HFFc6 (cell line): ENCODE results near the gene CALCR. TPM values are rescaled to one million over a fixed set of nuclear protein-coding genes. Genes with fewer than 3 reads are reported as not detected.

ENCODE experiments used
- DNase-seq: peaks from one replicate; pipeline ENCODE4 v3.0.0-alpha.2; 2018
- H3K27ac Mint-ChIP-seq: 2 replicates; pipeline ENCODE4 v1.8.0; 2020; ENCODE audit warnings: mild to moderate bottlenecking, mixed read lengths
- H3K27me3 Mint-ChIP-seq: 2 replicates; pipeline ENCODE4 v1.8.0; 2021; ENCODE audit warnings: mild to moderate bottlenecking, moderate library complexity, mixed read lengths; ENCODE audit not compliant: insufficient read depth
- H3K36me3 Mint-ChIP-seq: 2 replicates; pipeline ENCODE4 v1.8.0; 2021; ENCODE audit warnings: low read depth, mixed read lengths
- H3K4me1 Mint-ChIP-seq: 2 replicates; pipeline ENCODE4 v1.8.0; 2020; ENCODE audit warnings: low read depth, mixed read lengths
- H3K4me3 Mint-ChIP-seq: 2 replicates; pipeline ENCODE4 v1.8.0; 2020; ENCODE audit warnings: mild to moderate bottlenecking, moderate library complexity, mixed read lengths
- H3K9me3 Mint-ChIP-seq: 2 replicates; pipeline ENCODE4 v1.8.0; 2020; ENCODE audit warnings: mild to moderate bottlenecking, mixed read lengths
- total RNA-seq, 6 experiments: library from RNA; stranded (reverse); fragmentation: NEBNext Ultra II Directional; extraction: Animal tissue kit (Norgen Biotek cat#: 25700); gene quantifications; 2 replicates in 1 of 6; 3 replicates in 5 of 6; pipeline ENCODE4 v1.2.3, GENCODE V29; 2021
- TF ChIP-seq, protein P1 (sequence below): fragments of 200-600 bp; sonication (generic); IDR thresholded peaks from 2 replicates; pipeline ENCODE4 v1.5.0; 2021; ENCODE audit warnings: antibody characterized with exemption, mild to moderate bottlenecking

The CALCR gene
- total RNA-seq, 6 experiments from 2014 or later: not detected

DNA sequence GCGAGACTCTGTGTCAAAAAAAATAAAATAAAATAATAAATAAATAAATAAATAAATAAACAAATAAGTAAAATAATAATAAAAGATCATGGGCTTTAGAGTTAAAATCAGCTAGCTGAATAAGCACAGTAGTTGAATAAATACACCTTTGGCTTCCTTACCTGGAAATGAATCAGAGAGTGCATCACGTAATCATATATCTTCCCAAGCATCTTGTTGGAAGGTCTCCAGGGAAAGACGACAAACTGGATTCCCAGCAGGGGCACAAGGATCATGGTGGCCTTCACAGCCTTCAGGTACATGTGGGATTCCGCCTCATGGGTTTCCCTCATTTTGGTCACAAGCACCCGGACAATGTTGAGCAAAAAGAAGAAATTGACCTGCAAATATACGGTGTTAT is 138.7 kb downstream of the CALCR start:
- H3K4me3 Mint-ChIP-seq: no peak overlapping the region
- H3K9me3 Mint-ChIP-seq: no peaks in the 10 kb centered on the region
- H3K4me1 Mint-ChIP-seq: no peaks in the 10 kb centered on the region
- H3K27ac Mint-ChIP-seq: no peak overlapping the region
- TF ChIP-seq, protein P1, sequence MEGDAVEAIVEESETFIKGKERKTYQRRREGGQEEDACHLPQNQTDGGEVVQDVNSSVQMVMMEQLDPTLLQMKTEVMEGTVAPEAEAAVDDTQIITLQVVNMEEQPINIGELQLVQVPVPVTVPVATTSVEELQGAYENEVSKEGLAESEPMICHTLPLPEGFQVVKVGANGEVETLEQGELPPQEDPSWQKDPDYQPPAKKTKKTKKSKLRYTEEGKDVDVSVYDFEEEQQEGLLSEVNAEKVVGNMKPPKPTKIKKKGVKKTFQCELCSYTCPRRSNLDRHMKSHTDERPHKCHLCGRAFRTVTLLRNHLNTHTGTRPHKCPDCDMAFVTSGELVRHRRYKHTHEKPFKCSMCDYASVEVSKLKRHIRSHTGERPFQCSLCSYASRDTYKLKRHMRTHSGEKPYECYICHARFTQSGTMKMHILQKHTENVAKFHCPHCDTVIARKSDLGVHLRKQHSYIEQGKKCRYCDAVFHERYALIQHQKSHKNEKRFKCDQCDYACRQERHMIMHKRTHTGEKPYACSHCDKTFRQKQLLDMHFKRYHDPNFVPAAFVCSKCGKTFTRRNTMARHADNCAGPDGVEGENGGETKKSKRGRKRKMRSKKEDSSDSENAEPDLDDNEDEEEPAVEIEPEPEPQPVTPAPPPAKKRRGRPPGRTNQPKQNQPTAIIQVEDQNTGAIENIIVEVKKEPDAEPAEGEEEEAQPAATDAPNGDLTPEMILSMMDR: no peak
- H3K27me3 Mint-ChIP-seq: peaks cover 11% of the 10 kb centered on the region; the same call in 1 of the 2 replicates
- DNase-seq: no peak
- no peaks in the 10 kb centered on the region for H3K36me3 Mint-ChIP-seq

DNA sequence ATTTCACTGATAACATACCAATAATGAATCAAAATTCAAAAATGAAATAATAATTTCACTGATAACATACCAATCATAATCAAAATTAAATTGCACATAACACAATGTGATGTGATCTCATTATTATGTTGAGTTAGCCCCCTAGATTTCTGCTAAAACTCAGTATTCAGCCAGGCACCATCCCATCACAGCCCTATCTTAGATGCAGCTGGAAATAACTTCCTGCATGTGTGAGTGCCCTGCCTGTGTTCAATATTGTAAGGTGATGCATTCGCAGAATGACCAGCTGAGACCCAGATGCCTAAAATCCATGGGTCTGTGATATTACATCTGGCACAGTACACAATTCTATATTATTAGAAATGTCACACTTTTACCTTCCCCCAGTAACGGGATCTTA is 142.4 kb downstream of the CALCR start:
- Mint-ChIP-seq H3K9me3 (no peaks in the 10 kb centered on the region), H3K4me1 (no peaks in the 10 kb centered on the region), H3K36me3 (no peaks in the 10 kb centered on the region), H3K4me3 (no peak overlapping the region), H3K27me3 (peaks cover 14% of the 10 kb centered on the region; the same call in 1 of the 2 replicates), H3K27ac (no peak overlapping the region)
- TF ChIP-seq, protein P1: no peak
- DNase-seq: no peak

DNA sequence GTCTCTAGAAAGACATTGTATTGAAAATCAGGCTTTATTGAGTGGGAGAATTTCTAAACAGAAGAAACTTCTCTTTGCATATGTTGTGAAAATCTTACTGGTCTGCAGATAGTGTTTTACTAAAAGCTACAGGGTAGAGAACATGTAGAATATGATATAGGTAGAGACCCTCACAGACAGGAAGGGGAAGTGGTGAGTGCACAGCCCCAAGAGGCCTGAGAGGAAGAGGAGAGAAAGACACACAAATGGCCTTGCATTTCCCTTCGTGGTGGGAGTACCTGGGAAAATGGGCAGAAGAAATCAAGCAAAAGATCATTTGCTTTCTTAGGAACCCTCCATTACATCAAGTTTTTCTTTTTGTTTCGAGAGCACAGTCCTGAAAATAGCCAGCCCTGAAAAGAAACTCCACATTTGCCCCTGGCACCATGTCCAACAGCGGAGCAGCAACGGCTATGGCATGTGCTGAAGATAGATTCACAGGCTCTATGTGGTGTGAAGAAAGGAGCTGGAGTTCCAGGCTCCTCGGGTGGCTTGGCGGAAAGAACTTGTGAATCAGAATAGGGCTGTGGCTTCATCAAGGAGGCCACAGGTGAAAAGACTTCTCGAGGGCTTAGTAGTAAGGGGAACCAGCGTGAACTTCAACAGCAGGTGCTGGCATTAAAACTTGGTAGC is 143.5 kb downstream of the CALCR start:
- Mint-ChIP-seq H3K4me3 (no peak overlapping the region), H3K4me1 (no peaks in the 10 kb centered on the region), H3K9me3 (no peaks in the 10 kb centered on the region), H3K27ac (no peak overlapping the region), H3K36me3 (no peaks in the 10 kb centered on the region), H3K27me3 (peaks cover 20% of the 10 kb centered on the region; the same call in 1 of the 2 replicates)
- DNase-seq: no peak
- TF ChIP-seq, protein P1: no peak

DNA sequence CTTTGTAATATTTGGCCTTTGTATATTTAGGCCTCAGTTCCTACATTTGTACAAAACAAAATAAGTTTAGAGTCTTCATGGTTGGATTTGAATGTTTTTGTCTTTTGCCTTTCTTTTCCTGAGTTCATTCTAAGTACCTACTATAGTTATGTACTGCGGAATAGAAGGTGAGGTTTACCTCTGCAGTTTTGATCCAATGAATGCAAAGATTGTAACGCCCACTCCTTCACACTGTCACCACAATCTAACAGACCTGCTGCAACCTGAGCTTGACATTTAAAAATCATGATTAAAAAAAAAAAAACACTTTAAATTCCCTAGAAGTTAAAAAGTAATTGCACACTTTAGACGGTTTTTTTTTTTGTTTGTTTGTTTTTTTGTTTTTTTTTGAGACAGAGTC is 145.0 kb downstream of the CALCR start:
- Mint-ChIP-seq H3K36me3 (no peaks in the 10 kb centered on the region), H3K4me3 (no peak overlapping the region), H3K27ac (no peak overlapping the region), H3K4me1 (no peaks in the 10 kb centered on the region), H3K9me3 (no peaks in the 10 kb centered on the region), H3K27me3 (peaks cover 21% of the 10 kb centered on the region; the same call in 1 of the 2 replicates)
- no peak for DNase-seq
- TF ChIP-seq, protein P1: no peak

DNA sequence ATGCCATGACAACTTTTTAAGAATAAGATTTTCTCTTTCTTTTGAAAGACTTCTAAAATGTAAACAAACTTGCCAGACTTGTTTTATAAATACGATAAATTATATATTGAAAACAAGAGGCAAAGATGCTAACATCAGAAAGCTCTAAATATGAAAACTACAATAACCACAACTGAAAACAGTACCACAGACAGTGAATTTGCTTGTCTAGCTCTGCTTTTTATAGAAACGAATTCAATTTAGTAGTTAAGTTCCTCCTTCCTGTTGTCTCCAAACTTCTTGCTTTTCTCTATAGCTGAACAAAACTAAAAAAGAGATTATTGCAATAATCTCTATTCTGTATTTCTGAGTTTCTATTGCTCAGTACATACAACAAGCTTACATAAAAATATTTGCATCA is 147.4 kb downstream of the CALCR start:
- Mint-ChIP-seq H3K27me3 (peaks cover 19% of the 10 kb centered on the region; the same call in 1 of the 2 replicates), H3K9me3 (no peaks in the 10 kb centered on the region), H3K27ac (no peak overlapping the region), H3K36me3 (no peaks in the 10 kb centered on the region), H3K4me1 (no peaks in the 10 kb centered on the region), H3K4me3 (no peak overlapping the region)
- no peak for DNase-seq
- TF ChIP-seq, protein P1: no peak
